Measurements from ENCODE around the gene CTNNA2.

- TF ChIP-seq, protein P1, sequence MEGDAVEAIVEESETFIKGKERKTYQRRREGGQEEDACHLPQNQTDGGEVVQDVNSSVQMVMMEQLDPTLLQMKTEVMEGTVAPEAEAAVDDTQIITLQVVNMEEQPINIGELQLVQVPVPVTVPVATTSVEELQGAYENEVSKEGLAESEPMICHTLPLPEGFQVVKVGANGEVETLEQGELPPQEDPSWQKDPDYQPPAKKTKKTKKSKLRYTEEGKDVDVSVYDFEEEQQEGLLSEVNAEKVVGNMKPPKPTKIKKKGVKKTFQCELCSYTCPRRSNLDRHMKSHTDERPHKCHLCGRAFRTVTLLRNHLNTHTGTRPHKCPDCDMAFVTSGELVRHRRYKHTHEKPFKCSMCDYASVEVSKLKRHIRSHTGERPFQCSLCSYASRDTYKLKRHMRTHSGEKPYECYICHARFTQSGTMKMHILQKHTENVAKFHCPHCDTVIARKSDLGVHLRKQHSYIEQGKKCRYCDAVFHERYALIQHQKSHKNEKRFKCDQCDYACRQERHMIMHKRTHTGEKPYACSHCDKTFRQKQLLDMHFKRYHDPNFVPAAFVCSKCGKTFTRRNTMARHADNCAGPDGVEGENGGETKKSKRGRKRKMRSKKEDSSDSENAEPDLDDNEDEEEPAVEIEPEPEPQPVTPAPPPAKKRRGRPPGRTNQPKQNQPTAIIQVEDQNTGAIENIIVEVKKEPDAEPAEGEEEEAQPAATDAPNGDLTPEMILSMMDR (IDR thresholded peaks at IDR 0.05) = no peak
- TF ChIP-seq ZFX (IDR thresholded peaks at IDR 0.05; ENCODE audit: borderline replicate concordance) = no peak
Measured at GRCh38 chr2:80068038-80068731, 555.3 kb downstream of the CTNNA2 start.

Measured in 22Rv1 (cell line).